PC-9 (cell line): ENCODE measurements around the gene ANKRD1.

ENCODE experiments used
- CTCF ChIP-seq: fragments of 200-600 bp; sonication (generic); conservative IDR thresholded peaks from 2 replicates; pipeline ENCODE4 v1.6.1; 2017; ENCODE audit warnings: mixed run types, antibody characterized with exemption, mild to moderate bottlenecking, moderate library complexity
- EZH2 ChIP-seq: fragments of 200-600 bp; sonication (generic); IDR thresholded peaks from 2 replicates; pipeline ENCODE4 v1.8.0; 2017; ENCODE audit warnings: antibody characterized with exemption, low read depth

DNA sequence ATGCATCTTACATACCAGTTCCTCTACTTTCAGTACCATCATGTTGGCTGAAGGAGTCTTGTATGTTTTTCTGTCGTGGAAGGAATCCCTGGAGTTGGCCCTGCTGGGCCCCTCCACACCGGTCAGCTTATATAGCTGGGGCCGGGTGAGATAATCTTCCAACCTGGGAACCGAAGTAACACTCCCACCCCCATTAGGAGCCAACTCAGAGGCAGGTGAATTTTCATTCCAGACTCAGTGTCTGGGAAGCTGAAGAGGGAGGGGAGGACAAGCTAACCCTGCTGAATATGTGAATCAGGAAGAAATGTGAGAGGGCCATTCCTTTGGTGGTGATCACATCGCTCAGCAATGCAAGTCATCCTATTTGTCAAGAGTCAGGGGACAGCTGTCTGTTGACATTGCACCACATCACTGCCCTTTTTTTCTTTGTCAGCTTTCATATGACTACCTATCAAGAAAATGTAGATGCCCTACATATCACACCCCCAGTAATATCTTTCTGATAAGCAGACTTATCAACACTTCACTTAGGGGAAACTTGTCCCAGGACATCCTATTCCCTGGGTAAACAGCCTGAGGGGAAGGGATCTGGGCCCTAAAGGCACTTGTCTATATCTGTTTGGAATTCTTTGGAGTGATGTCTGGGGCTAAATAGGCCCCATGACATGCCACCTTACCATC, at the start of gene ANKRD1:
- no peak for TF ChIP-seq CTCF
- TF ChIP-seq EZH2: no peak
